NCI-H1092 treated with DMSO at 0.1 percent for 48 hours (cell line): ENCODE data around the gene ZNF521.
"Not testable (repeated sequence)": the region's sequence is repeated elsewhere in the genome, so short reads cannot be mapped to it uniquely, and the experiment has no call there.

Experiments
- DNase-seq: peaks from one replicate; lab custom pipeline; 2025; lab: John Stamatoyannopoulos, UW

Gene ZNF521

GRCh38 chr18:25289001-25289631, 62.9 kb downstream of the ZNF521 start:
- DNase-seq: no peak

- DNase-seq: no peak
Measured at GRCh38 chr18:25288340-25288938, 63.5 kb downstream of the ZNF521 start.

GRCh38 chr18:25287106-25287505, 64.9 kb downstream of the ZNF521 start:
- DNase-seq: no peak

- DNase-seq: no peak
Measured at GRCh38 chr18:25284861-25285550, 67.0 kb downstream of the ZNF521 start.

- no peak for DNase-seq
Measured at GRCh38 chr18:25284281-25284680, 67.7 kb downstream of the ZNF521 start.

GRCh38 chr18:25283781-25284180, 68.2 kb downstream of the ZNF521 start:
- no peak for DNase-seq

- no peak for DNase-seq
Measured at GRCh38 chr18:25282896-25283703, 68.9 kb downstream of the ZNF521 start.

- no peak for DNase-seq
Measured at GRCh38 chr18:25282282-25282681, 69.7 kb downstream of the ZNF521 start.

- DNase-seq: no peak
Measured at GRCh38 chr18:25281556-25281955, 70.4 kb downstream of the ZNF521 start.

- no peak for DNase-seq
Measured at GRCh38 chr18:25279961-25280360, 72.0 kb downstream of the ZNF521 start.

- no peak for DNase-seq
Measured at GRCh38 chr18:25279556-25279955, 72.4 kb downstream of the ZNF521 start.

GRCh38 chr18:25279133-25279532, 72.8 kb downstream of the ZNF521 start:
- DNase-seq: no peak

GRCh38 chr18:25278394-25278793, 73.6 kb downstream of the ZNF521 start:
- no peak for DNase-seq

GRCh38 chr18:25275412-25276001, 76.5 kb downstream of the ZNF521 start:
- no peak for DNase-seq

- DNase-seq: no peak
Measured at GRCh38 chr18:25274926-25275325, 77.0 kb downstream of the ZNF521 start.

GRCh38 chr18:25266931-25267527, 84.9 kb downstream of the ZNF521 start:
- DNase-seq: not testable (repeated sequence)

- no peak for DNase-seq
Measured at GRCh38 chr18:25262920-25263319, 89.0 kb downstream of the ZNF521 start.

- DNase-seq: no peak
Measured at GRCh38 chr18:25261768-25262167, 90.2 kb downstream of the ZNF521 start.

- DNase-seq: no peak
Measured at GRCh38 chr18:25256439-25256838, 95.5 kb downstream of the ZNF521 start.

GRCh38 chr18:25253779-25254178, 98.2 kb downstream of the ZNF521 start:
- no peak for DNase-seq

- DNase-seq: no peak
Measured at GRCh38 chr18:25253136-25253535, 98.8 kb downstream of the ZNF521 start.

GRCh38 chr18:25251068-25251467, 100.9 kb downstream of the ZNF521 start:
- no peak for DNase-seq
